Measurements from ENCODE around the gene NCOA3.
"Not testable (repeated sequence)": the region's sequence is repeated elsewhere in the genome, so short reads cannot be mapped to it uniquely, and the experiment has no call there.

The NCOA3 gene

DNA sequence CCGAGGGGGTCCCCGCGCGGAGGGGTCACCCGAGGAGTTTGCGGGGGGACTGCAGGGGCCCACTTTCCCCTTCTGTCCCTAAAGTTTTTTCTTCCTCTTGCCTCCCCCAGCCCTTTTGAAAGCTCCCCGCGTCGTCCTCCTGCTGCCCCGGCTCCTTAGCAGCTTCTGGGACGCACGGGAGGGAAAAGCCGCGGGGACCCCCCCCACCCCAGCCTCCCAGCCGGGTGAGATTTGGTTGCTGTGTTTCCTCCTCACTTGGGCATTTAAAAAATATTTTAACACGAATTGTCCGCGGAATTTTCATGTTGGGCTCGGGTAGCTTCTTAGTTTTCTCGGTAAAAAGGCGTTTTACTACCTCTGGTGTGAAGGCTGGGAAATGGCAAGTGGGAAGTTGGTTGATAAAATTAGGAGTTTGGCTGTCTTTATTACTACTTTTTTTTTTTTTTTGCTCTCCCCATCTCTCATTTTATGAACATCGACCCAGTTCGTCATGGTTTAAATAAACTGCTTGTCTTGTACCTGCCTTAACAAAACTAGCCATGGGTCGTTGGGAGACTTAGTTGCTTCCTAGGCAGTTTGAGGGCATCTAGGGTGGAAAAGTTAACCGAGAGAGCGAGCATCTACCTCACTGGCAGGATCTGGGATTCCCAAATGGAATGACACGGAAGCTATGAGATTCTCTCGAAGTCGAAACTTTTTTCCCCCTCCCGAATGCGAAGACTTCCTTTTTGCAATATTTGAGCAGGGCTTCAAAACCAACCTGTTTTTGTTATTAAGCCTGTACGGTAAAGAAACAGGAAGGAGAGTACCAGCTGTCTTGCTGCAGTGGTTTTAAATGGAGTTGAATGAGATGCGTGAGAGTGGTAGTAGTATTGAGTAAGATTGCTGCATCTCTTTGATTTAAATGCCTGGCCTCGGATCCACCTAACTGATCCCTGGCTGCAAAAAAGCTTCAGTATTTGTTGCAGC lies 868 bp downstream of the NCOA3 start:
- DNase-seq: no peak

DNA sequence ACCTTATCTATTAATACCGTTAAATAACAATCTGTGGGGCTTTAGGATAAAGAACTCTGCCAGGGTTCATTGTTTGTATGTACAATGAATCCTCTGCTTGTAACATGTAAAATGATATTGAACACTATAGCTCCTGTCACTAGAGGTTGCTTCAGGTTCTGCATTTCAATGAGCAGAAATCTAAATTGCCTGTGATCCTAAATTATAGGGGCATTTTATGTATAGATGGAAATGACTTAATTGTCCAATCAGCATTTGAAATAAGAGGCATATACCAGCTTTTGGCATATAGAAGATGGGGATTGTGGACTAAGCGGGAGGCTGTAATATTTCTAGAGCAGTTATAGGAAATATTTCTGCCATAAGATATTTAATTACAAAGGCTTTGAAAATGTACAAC lies 2.0 kb downstream of the NCOA3 start:
- DNase-seq: no peak

DNA sequence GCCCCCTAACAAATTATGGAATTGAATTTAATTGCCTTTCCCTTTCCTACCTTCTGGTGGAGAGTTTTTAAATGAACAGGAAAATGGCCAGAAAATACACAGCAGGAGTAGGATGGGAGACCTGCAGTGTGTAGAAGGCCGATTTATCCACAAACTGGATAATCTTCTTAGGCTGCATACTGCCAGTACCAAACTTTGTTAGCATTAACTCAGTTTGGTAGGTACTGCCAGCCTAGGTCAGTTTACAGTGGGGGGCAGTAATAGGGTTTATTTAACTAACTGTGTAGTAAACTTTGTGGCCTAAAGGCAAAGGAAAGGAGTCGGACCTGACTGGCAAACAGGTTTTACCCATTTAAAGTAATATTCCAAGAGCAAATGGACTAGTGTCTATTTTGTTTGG lies 4.6 kb downstream of the NCOA3 start:
- no peak for DNase-seq

DNA sequence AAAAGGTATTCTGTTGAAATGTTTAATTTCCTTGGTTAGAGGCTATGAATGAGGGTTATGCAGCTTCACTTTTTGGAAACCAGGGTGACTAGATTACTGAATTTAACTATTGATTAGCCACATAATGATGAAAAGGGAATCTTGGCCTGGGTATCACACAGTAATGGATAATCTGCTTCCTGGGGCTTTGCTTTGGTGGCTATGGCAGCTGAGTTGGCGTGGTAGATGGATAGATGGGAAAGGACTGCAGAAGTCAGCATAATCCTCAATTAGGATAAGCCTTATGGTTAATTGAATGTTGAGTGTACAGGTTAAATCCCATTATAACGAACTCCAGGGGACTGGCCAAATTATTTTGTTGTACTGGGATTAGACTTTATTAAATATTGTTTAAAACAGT lies 5.2 kb downstream of the NCOA3 start:
- no peak for DNase-seq

DNA sequence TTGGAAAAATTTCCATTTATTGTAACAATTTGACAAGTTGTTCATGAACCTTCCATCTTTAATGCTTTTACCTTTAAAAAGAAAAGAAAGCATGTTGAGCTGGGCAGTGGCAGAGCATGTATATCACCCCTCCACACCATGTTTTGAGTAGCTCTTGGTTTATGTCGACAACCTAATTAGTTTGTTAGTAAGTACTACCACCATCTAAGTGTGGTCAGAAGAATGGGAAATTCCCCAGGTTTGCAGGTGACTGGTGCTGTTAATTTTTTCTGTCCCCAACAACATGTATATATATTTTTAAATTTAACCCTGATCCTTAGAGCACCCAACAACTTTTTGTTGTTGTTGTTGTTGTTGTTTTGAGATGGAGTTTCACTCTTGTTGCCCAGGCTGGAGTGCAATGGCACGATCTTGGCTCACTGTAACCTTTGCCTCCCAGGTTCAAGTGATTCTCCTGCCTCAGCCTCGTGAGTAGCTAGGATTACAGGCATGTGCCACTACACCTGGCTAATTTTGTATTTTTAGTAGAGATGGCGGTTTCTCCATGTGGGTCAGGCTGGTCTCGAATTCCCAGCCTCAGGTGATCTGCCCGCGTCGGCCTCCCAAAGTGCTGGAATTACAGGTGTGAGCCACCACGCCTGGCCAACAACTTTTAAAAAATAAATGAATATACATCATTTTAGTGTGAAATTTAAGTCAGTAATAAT lies 5.7 kb downstream of the NCOA3 start:
- not testable (repeated sequence) for DNase-seq

DNA sequence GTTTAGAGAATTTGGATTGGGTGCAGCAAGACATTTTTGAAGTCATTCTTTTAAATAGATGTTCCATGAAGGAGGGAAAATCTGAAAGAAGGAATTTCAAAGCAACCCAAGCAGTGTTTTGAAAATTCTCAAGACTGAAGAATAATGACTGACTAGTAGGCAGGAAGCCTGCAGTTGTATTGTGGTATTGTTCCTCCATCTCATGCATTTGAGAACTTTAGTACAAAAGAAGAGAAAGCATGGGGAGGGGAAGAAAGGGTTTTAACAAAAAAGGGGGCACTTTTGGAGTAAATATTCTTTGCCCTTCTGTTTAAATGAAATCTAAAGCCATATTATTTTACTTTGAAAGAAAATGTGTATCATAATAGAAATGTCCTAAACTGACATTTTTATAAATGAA lies 6.6 kb downstream of the NCOA3 start:
- DNase-seq: no peak

DNA sequence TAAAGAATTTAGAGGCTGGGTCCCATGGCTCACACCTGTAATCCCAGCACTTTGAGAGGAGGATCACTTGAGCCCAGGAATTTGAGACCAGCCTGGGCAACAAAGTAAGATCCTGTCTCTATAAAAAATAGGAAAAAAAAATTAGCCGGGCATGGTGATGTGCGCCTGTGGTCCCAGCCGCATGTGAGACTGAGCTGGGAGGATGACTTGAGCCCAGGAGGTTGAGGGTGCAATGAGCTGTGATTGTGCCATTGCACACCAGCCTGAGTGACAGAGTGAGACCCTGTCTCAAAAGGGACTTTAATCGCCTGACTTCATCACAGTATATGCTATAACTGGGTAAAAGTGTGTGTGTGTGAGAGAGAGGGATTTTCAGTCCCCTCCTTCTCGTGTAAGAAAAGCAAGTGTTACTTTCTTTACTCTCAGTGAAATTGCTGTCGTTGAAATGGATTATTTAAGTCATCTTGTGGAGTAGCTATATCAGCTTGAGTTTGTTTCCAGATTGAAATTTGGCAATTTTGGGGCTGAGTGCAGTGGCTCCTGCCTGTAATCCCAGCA lies 7.5 kb downstream of the NCOA3 start:
- DNase-seq: no peak

DNA sequence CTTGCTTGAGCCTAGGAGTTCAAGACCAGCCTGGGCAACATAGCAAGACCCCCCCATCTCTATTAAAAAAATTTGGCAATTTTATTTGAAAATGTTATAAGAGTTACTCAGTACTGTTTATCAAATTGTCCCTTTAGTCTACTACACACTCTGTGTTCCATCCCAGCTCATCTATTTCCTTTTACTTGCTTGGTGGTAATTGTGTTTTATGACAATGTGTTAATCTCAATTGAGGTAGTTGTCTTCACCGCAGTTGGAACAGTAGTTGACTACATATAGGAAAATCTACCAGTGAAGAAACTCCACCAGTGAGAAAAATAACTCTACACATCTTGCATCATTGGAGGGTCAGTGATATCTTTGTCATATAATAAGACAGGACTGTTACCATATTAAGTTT lies 8.0 kb downstream of the NCOA3 start:
- no peak for DNase-seq

DNA sequence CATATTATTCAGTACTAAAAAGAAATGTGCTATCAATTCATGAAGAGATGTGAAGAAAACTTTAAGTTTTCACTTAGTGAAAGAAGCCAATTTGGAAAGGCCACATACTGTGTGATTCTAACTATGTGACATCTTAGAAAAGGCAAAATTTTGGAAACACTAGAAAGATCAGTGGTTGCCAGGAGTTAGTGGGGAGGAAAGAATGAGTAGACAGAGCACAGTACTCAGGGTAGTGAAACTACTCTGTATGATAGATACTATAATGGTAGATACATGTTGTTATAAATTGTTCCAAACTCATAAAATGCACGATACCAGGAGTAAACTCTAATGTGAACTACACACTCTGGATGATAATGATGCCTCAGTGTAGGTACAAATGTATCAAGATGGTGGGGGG lies 14.2 kb downstream of the NCOA3 start:
- no peak for DNase-seq

DNA sequence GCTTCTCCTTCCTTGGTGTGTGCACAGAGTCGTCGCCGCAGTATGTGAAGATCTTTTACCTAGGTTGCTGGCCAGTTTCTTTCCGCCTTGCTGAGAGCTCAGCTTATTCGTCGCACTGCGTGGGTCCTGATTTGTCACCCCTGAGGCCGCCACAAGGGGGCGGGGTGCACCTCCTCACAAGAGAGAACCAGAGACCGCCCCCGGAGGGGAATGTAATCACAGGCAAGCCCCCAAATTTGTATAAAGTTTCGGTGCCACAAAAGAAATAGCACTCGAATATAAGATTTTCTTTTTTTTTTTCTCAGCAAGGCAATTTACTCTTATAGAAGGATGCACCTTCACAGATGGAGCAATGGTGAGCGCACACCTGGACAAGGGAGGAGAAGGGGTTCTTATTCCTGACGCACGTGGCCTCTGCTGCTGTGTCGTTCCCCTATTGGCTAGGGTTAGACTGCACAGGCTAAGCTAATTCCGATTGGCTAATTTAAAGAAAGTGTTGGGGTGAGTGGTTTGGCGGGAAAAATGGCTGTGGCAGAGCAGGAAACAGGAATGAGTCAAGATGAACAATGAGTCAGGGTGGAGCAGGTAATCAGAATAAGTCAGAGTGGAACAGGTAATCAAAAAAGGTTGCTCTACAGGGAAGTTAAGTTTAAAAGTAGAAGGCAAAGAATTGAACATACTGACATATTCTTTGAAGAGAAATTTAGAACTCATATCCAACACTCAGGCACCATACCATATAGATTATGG lies 19.5 kb downstream of the NCOA3 start:
- DNase-seq: no peak

DNA sequence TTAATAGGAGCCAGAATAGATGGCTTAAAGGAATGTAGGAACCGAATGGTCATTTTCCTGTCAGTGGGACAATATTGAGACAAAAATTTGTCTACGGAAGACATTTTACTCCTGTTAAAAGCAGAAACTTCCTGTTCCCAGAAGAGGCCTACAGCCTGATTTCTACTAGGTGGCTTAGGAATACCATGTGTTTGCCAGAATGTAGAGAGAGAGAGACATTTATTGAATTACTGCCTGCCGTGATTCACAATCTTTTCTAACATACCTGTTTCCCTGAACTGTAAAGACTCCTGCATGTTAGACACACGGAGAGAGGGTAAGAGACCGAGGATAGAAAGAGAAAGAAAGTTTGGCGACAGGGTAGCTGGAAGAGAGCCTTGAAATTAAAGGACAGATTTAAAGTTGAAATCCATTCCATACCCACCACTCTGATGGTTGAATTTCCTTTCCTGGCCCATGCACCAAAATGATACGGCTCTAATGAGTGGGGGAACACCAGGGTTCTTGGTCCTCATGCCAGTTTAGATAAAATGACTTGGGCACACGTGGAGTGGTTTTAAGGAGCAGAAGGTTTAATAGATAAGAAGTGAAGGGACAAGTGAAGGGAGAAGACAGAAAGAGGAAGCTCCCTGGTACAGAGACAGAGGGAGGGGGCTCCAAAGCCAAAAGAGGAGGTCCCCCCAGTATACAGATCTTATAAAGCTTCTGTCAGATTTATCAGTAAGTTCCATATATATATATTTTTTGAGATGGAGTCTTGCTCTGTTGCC lies 22.5 kb downstream of the NCOA3 start:
- no peak for DNase-seq

DNA sequence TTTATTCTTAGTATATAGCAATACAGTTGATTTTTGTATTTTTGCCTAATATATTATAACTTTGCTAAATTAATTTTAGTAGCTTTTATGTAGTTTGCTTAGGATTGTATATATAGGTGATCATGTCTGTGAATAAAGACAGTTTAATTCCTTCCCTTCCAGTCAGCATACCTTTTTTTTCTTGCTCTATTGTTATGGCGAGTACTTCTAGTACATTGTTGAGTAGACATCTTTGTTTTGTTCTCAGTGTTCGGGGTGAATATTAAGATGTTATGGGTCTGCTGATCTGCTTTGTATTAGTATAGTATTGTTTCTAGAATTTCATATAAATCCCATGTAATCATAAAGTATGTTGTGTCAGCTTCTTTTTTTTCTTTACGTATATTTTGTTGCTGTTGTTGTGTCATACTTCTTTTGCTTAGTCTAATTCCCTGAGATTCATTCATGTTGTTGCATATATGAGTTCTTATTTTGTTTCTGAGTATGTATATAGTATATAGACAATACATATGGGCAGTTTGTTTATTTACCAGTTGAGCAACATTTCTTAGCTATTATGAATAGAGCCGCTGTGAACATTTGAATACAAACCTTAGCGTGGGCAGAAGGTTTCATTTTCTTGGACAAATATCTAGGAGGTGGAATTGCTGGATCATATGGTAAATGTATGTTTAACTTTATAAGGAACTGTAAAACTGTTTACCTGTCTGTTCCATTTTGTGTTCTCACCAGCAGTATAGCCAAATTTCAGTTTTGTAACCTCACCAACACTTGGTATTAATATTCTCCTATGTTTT lies 25.5 kb downstream of the NCOA3 start:
- no peak for DNase-seq

DNA sequence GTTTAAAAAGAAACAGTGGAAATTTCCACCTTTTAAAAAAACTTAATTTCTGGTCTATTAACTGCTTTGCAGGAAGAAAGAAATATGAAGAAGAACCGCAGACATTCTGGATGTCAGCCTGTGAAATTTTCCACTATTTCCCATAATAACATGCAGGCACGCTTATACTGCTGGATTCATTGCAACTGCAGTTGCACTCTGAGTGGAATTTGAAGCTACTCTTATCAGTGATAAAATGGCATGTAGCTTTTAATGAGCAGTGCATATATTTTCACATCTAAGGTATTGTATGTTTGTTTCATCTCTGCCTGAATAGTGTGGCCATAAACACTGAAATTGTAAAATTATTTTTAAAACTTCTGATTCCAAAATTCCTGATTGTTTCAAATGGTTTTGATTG lies 28.2 kb downstream of the NCOA3 start:
- no peak for DNase-seq

DNA sequence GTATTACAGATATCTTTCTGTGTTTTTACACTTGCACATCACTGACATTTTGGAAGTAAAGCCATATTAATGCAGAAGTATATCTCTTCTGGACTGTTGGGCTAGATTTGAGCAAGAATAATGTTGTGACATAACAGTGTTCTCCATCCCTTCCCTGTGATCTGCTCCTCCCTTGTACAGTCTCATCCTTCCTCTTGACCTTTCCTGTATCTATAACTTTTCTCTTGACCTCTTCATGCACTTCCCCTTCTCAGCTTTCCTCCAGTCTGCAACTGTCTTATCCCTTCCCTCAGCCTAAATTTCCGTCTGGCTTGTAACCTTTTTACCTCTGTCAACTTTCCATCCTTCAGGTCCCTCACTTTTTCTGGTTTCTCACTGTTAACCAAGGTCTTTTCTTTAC lies 29.8 kb downstream of the NCOA3 start:
- no peak for DNase-seq

DNA sequence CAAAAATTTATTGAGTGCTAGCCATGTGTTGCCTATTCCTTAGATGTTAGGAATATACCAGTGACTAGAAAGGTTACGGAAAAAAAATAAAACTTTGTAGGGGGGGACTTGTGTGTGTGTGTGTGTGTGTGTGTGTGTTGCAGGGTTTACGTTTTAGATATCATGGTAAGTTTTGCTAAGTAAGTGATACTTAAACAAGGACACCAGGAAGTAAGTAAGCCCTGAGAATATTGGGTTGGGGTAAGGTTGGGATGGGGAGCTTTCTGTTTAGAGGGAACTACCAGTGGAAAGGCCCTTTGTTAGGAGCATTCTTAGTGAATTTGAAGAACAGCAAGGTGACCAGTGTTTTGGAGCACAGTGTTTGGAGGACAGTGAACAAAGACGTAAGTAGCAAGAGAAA lies 30.3 kb downstream of the NCOA3 start:
- no peak for DNase-seq

DNA sequence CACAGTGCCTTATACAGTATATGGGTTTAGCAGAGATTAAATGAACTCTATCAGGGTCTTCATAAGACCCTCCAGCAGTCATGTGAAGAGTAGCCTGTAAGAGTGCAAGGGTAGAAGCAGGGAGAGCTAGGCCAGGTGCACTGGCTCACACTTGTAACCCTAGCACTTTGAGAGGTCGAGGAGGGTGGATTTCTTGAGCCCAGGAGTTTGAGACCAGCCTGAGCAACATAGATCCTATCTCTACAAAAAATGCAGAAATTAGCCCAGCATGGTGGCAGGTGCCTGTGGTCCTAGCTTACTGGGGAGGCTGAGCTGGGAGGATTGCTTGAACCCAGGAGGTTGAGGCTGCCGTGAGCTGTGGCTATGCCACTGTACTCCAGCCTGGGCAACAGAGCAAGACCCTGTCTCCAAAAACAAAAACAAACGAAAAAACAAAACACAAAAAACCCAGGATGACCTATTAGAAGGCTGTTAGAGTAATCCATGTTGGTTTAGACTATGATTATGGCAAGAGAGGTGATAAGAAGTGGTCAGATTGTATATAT lies 31.9 kb downstream of the NCOA3 start:
- no peak for DNase-seq

DNA sequence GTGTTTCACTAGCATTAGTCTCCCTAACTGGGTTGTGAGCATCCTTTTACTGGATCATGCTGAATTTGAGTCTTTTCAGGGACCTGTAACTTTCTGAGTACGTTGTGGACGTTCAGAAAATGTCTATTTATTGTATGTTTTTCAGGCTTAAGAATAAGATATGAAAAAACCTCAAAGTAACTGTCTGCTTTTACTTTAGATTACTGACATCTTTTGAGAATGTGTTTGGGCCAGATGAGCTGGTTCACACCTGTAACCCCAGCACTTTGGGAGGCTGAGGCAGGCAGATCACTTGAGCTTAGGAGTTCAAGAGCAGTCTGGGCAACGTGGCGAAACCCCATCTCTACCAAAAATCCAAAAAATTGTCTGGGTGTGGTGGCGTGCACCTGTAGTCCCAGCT lies 32.7 kb downstream of the NCOA3 start:
- no peak for DNase-seq

DNA sequence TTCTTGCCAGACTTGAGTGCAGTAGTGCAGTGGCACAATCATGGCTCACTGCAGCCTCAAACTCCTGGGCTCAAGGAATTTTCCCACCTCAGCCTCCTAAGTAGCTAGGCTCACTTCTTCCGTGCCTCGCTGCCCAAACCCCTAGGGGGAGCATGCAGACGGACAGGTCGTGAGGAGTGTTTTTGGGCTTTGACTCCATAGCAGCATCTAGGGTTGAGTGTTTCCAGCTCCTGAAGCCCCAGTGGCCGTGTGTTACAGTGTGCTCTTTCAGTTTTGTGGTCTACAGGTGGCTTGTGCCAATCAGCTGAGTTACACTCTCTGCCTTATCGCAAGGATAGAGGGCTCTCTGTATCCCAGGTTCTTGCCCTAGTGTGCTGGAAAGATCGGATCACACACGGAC lies 33.4 kb downstream of the NCOA3 start:
- DNase-seq: no peak

DNA sequence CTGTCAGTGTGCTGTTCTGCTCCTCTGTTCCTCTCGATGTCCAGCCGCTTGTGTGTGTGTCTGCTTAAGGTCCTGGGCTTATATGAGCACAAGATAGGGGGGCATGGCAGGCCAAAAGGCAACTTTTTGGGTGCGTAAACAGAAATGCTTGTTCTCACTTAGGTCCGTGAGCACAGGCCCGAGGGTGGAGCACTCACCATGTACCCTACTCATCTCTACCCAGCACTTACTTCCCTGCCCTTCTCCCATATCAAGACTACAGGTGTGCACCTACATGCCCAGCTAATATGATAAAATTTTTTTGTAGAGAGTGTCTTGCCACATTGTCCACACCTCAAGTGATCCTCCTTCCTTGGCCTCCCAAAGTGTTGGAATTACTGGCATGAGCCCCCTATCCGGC lies 34.3 kb downstream of the NCOA3 start:
- no peak for DNase-seq

DNA sequence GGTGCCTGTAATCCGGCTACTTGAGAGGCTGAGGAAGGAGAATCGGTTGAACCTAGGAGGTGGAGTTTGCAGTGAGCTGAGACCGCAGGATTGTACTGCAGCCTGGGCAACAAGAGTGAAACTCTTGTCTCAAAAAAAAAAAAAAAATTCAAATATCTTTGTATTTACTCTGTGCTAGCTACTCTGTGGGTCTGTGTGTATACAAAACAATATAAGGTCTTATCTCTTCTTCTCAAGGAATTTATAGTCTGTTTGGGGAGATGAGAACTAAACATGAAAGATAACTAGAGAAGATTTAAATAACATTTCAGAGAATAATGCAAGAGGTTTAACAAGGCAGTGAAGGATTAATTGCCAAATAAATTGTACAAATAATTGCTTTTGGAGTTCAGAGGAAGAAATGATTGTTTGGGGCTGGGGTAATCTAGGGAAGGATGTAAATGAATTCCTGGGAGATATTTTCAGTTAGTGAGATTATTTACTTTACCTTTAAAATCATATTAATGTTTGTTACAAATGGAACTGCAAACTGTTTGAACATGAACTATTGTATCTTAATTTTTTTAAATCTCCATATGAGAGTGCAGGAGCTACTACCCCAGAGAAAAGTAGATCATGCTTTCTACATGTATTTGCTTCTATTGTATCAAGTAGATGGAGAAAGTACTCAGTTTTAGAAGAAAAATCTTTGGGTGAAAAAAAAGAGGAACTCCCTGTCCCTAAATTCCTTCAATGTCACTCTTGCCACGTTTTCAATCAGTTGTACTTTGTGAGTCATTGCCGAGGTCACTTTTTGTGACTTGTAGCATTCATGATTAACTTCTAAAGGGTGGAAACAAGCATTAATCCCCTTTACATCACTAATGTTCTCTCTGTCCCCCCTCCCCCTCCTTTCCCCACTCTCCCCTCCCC lies 39.0 kb downstream of the NCOA3 start:
- no peak for DNase-seq
